ENCODE results near the gene MIOX.
A peak's percentile ranks its signal among the peaks of the same experiment; 100 is the strongest.

The MIOX gene

DNA sequence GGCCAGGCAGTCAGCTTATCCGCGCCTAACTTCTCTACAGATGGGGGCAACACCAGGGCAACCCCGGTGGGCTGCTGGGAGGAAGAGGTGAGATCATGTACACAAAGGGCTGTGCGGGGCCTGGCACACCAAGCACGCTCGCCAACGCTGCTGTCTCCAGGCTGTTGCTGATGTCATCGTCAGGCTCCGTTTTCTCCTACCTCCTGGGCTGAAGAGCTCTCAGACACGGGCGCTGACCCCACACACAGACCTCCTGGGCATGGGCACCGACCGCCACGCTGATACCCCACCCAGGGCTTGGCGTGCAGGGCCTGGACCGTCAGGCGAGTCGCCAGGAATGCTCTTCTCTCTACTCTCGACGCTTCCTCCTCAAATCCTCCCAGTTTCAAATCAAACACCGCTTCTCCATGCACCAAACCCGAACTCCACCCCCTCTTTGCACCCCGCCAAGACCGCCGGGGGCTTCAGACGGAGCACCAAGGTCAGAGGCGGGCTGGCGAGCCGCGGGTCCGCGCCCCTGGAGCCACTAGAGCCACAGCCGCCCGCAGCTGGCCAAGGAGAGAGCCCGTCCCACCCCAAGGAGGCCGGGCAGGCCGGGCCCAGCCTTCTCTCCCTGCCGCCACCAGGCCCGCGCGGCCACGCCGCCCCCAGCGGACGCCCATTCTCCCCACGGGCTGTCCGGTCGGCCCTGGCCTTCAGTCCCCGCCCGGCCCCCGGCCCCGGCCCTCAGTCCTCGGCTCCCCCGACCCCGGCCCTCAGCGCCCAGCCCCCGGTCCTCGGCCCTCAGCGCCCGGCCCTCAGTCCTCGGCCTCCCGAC is 12.6 kb upstream of the MIOX start:
- DNase-seq (ENCODE audit: low read depth) = no peak

- peak; percentile 83 for DNase-seq (ENCODE audit: low read depth)
These were observed 11.7 kb upstream of the MIOX start, which contains the start of gene SBF1 for GRCh38 chr22:50474710-50475651. Gene SBF1 (minus strand): TSS chr22:50475035. CDS start chr22:50474840, 195 bp downstream.

DNA sequence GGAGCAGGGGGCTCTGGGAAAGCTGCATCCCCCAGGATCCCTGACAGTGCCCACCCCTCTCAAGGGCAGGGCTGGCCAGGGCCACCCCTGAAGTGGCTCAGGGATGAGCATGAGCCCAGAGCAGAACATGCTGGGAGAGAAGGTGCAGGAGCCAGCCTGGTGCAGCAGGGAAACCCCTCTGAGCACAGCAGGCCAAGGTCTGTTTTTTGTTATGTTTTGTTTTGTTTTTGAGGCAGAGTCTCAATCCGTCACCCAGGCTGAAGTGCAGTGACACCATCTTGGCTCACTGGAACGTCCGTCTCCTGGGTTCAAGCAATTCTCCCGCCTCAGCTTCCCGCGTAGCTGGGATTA is 11.0 kb upstream of the MIOX start:
- no peak for DNase-seq (ENCODE audit: low read depth)

GRCh38 chr22:50476868-50477267 is 9.8 kb upstream of the MIOX start:
- DNase-seq (ENCODE audit: low read depth) = no peak

- DNase-seq (ENCODE audit: low read depth) = no peak
These were observed 8.7 kb upstream of the MIOX start for GRCh38 chr22:50477923-50478322.

DNA sequence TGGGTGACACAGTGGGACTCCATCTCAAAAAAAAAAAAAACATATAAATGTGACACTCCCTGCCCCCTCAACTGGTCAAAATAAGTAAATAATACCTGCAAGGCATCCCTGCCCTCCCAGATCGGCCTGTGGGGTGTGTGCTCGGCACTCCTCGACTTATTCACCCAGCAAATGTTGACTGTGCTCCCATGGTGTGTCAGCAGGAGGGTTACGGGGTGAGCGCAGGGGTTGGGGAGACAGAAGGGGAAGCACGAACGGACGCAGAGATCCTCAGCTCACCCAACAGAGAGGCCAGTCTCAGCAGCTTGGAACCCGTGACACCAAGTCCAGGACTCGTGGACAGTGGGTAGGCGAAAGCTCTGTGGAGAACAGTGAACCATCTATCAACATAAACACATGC is 6.9 kb upstream of the MIOX start:
- DNase-seq (ENCODE audit: low read depth) = no peak

- no peak for DNase-seq (ENCODE audit: low read depth)
These were observed 5.6 kb upstream of the MIOX start for GRCh38 chr22:50481045-50481439.

- peak; percentile 58 for DNase-seq (ENCODE audit: low read depth)
These were observed 5.1 kb upstream of the MIOX start, which contains the start of gene ADM2 for GRCh38 chr22:50481440-50482106. Gene ADM2 (plus strand): TSS chr22:50481543. CDS start chr22:50481848, 305 bp downstream.

- no peak for DNase-seq (ENCODE audit: low read depth)
These were observed 4.3 kb upstream of the MIOX start for GRCh38 chr22:50482107-50483074.

DNA sequence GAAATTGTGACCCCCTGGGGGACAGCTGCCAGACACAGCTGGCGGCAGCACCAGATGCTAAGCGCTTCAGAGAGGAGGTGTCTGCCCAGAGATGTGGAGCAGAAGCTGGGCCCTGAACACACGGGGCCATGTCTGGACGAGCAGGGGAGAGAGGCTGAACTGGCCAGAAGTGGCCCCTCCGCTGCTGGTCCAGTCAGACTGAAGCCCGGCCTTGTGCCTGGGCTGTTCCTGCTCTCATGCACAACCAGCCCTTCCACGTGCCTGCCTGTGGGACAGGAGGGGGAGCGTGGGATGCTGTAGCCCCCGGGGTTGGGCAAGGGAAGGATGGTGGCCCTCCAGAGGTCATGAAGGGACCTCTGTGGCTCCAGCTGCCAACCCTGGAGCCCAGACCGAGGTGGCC is 3.6 kb upstream of the MIOX start:
- DNase-seq (ENCODE audit: low read depth) = no peak

GRCh38 chr22:50483556-50483955 is 3.1 kb upstream of the MIOX start:
- no peak for DNase-seq (ENCODE audit: low read depth)

DNA sequence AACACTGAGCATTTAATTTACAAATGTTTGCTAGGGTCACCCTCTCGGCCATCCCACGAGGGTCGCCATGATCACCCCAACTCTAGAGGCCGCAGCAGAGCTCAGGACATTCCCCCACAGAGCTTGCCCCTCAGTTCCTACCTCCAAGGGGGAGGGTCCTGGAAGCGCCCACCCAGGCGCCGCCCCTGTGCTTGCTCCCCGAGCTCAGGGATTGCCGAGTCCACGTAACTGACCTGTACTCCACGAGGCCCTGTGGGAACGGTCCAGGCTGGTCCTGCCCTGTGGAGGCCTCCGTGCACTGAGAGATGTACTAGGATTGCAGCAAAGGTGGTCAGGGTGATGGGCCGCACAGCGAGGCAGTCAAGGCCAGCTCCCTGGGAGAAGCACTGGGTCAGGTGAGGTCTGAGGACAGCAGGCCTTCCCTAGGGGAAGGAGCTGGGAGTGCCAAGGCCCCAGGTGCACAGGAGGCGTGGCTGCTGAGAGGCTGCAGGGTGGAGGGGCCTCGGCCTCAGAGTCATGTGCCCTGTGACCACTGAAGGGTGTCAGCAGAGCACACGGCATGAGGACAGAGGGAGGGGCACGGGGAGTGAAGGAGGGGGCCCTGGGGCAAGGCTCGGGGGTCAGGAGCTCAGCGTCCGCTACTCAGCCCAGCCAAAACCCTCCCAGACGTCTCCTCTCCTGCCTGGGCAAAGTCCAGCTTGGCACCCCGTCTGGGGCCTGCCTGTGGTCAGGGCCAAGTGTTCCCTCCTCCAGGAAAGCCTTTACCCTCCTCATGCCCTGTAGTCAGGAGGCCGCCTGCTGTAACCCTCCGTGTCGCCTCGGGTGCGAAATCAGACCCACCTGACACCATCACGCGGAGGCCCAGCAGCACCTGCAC is 2.4 kb upstream of the MIOX start:
- no peak for DNase-seq (ENCODE audit: low read depth)

- DNase-seq (ENCODE audit: low read depth) = no peak
These were observed 1.2 kb upstream of the MIOX start for GRCh38 chr22:50485221-50486131.

DNA sequence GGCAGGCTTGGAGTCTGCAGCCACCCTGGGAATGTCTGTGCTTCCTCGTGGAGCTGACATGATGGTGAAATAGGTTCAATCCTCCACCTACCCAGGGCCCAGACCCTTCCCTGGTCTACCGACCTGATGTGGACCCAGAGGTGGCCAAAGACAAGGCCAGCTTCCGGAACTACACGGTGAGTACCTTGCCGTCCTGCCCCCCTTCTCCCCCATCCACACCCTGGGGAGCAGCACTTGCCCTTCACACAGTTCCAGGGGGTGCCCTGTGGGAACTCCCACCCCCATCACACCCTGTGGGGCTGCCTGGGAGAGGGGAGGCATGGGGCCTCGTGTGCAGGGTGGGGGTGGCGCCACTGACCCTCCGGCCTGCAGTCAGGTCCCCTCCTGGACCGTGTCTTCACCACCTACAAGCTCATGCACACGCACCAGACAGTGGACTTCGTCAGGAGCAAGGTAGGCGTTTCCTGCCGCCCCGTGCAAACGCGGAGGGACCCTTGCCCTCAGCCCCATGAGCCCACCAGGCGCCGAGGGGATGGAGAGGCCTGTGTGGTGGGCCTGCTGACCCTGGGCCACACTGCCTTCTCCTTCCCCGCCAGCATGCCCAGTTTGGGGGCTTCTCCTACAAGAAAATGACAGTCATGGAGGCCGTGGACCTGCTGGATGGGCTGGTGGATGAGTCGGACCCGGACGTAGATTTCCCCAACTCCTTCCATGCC is 789 bp downstream of the MIOX start:
- DNase-seq (ENCODE audit: low read depth) = no peak

- no peak for DNase-seq (ENCODE audit: low read depth)
These were observed 1.5 kb downstream of the MIOX start for GRCh38 chr22:50488006-50488677.

DNA sequence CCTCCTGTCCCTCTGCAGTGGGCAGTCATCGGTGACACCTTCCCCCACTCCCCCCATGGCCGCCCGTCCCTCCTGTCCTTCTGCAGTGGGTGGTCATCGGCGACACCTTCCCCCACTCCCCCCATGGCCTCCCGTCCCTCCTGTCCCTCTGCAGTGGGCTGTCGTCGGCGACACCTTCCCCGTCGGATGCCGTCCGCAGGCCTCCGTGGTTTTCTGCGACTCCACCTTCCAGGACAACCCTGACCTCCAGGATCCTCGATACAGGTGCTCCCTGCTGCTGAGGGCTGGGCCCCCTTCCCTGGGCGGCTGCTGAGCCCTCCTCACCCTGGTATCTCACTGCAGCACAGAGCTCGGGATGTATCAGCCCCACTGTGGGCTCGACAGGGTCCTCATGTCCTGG is 2.2 kb downstream of the MIOX start:
- DNase-seq (ENCODE audit: low read depth) = no peak

- DNase-seq (ENCODE audit: low read depth) = no peak
These were observed 2.9 kb downstream of the MIOX start for GRCh38 chr22:50489363-50490243.
